ENCODE results near the gene TBX21. TPM values are rescaled to one million over a fixed set of nuclear protein-coding genes. Genes with fewer than 3 reads are reported as not detected.

The TBX21 gene
- total and polyA plus RNA-seq, 2 of the 4 experiments (the other 2 are of a cell fraction): not detected

GRCh38 chr17:47701608-47702007 is 31.4 kb upstream of the TBX21 start:
- Histone ChIP-seq H3K9me1 (ENCODE audit: insufficient read depth, low read length) (0 out of 2 replicates have a peak, but pooled peaks cover under 1% of the 10 kb centered on the region), H3K4me2 (ENCODE audit: low read depth, low read length) (no peak overlapping the region), H3K4me1 (ENCODE audit: control insufficient read depth, insufficient read depth, low read length) (no peaks in the 10 kb centered on the region), H4K8ac (ENCODE audit: low read depth in 2 of 2, low read length in 2 of 2) (no peak overlapping the region), H3K27ac (ENCODE audit: insufficient read depth, low read length) (no peak overlapping the region), H4K20me1 (ENCODE audit: insufficient read depth, low read length) (peaks cover 17% of the 10 kb centered on the region; the same call in 1 of the 2 replicates), H3K27me3 (ENCODE audit: control insufficient read depth, insufficient read depth, low read length) (no peaks in the 10 kb centered on the region), H3K23ac (ENCODE audit: low read depth, low read length) (no peak overlapping the region), H3K4ac (ENCODE audit: low read depth, low read length) (no peak overlapping the region), H3K9ac (ENCODE audit: low read depth, low read length) (no peak overlapping the region), H3K56ac (ENCODE audit: extremely low read depth, insufficient read depth, low read length) (no peak overlapping the region), H2BK15ac (ENCODE audit: low read depth, low read length) (no peak overlapping the region), H3K79me1 (ENCODE audit: low read depth in 1 of 2, low read length in 2 of 2) (no peaks in the 10 kb centered on the region), H2BK20ac (ENCODE audit: low read depth, low read length) (no peak overlapping the region), H3K4me3 (ENCODE audit: insufficient read depth, low read depth, low read length) (no peak overlapping the region), H2AK9ac (replicated peaks; ENCODE audit: low read depth, low read length, poor library complexity) (no peak overlapping the region), H4K5ac (ENCODE audit: low read depth, low read length) (no peak overlapping the region), H3K9me3 (ENCODE audit: control insufficient read depth, insufficient read depth, low read length) (no peaks in the 10 kb centered on the region), H2AFZ (replicated peaks; ENCODE audit: low read length, poor library complexity) (no peak overlapping the region), H2BK5ac (ENCODE audit: low read depth, low read length, poor library complexity, severe bottlenecking) (no peak overlapping the region), H2BK120ac (ENCODE audit: low read depth, low read length) (no peak overlapping the region), H3K18ac (ENCODE audit: low read depth, low read length) (no peak overlapping the region), H3K14ac (replicated peaks; ENCODE audit: low read depth, low read length) (no peak overlapping the region), H3K36me3 (ENCODE audit: control insufficient read depth, insufficient read depth, low read length) (peaks cover 23% of the 10 kb centered on the region; the same call in 1 of the 2 replicates), H4K91ac (ENCODE audit: insufficient read depth, low read depth, low read length) (no peak overlapping the region), H2AK5ac (ENCODE audit: low read depth, low read length) (no peak overlapping the region)
- WGBS, 2 experiments (ENCODE audit: extremely low coverage in 2 of 2, insufficient read length in 1 of 2): 82% methylated on average over 1 of the region's 4 CpGs; no CpG with 5 or more reads in 1 of the 2 experiments
- ChIA-PET POLR2A (ENCODE audit: unreplicated experiment) (no interaction called here), CTCF (no interaction called here)
- no peak for ATAC-seq (ENCODE audit: low read depth)
- dilution Hi-C loops (cut with HindIII; ENCODE audit: low sequenced_read_pairs, unreplicated experiment) (no loop called here), in situ Hi-C loops (cut with MboI; ENCODE audit: low sequenced_read_pairs) (no loop called here), intact Hi-C loops (cut with micrococcal nuclease) (no loop called here)
- TF ChIP-seq ELK1 (IDR thresholded peaks at IDR 0.05; ENCODE audit: borderline replicate concordance, low read depth, low read length) (no peak), MAFK (IDR thresholded peaks at IDR 0.05; ENCODE audit: low read depth, low read length) (no peak), RCOR1 (IDR thresholded peaks at IDR 0.05; ENCODE audit: insufficient replicate concordance, low read length) (no peak)
- no peak for DNase-seq
- BruUV-seq (replicated peaks): no TSS peak

Measured in IMR-90 (cell line).